Measurements from ENCODE around the gene RGS8.

The RGS8 gene

DNA sequence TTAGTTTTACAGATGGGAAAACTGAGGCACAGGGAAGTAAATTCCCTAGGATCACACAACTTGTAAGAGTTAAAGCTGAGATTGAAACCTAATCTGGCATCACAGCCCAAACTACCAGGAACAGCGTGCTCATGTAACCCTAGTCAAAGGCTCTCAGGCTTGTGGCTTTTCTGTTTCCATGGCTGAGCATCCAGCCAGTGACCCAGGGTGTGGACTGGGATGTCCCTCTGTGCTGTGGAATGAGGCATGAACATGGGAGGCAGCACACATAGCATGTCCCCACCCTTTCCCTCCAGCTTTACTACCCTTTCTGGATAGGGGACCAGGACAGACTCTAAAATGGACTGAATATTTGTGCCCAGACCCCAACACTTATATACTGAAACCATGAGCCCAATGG lies 45.1 kb downstream of the RGS8 start:
- DNase-seq (ENCODE audit: low read depth): no peak

GRCh38 chr1:182637769-182638168 lies 46.6 kb downstream of the RGS8 start:
- no peak for DNase-seq (ENCODE audit: low read depth)

- no peak for DNase-seq (ENCODE audit: low read depth)
Measured at GRCh38 chr1:182635871-182636270, 48.5 kb downstream of the RGS8 start.

Data from T follicular helper cell (primary cell).